DMS 273 (cell line): Measurements from ENCODE around the gene KATNIP.

ENCODE experiments used
- DNase-seq: peaks from one replicate; lab custom pipeline; 2025; ENCODE audit not compliant: unreplicated experiment; lab: John Stamatoyannopoulos, UW

Gene KATNIP

GRCh38 chr16:27549746-27550581 lies at the start of gene KATNIP, which contains the start of gene GTF3C1:
KATNIP (plus strand) TSS chr16:27550144; CDS start chr16:27550171, 27 bp downstream.
GTF3C1 (minus strand) TSS chr16:27549913; CDS start chr16:27549890, 23 bp downstream.
- DNase-seq: peak; percentile 99

- no peak for DNase-seq
Measured at GRCh38 chr16:27500801-27501200, 49.1 kb upstream of the KATNIP start.

GRCh38 chr16:27503662-27504061 lies 46.3 kb upstream of the KATNIP start:
- DNase-seq: no peak

- no peak for DNase-seq
Measured at GRCh38 chr16:27505297-27506236, 44.4 kb upstream of the KATNIP start.

- no peak for DNase-seq
Measured at GRCh38 chr16:27506771-27507170, 43.2 kb upstream of the KATNIP start.

- DNase-seq: no peak
Measured at GRCh38 chr16:27508476-27508875, 41.5 kb upstream of the KATNIP start.

- DNase-seq: no peak
Measured at GRCh38 chr16:27511657-27512448, 38.1 kb upstream of the KATNIP start.

- no peak for DNase-seq
Measured at GRCh38 chr16:27514806-27515205, 35.1 kb upstream of the KATNIP start.

GRCh38 chr16:27515874-27516353 lies 34.0 kb upstream of the KATNIP start:
- peak; percentile 60 for DNase-seq

- DNase-seq: no peak
Measured at GRCh38 chr16:27516365-27516764, 33.6 kb upstream of the KATNIP start.

GRCh38 chr16:27517664-27518063 lies 32.3 kb upstream of the KATNIP start:
- DNase-seq: no peak

- no peak for DNase-seq
Measured at GRCh38 chr16:27518226-27518625, 31.7 kb upstream of the KATNIP start.

GRCh38 chr16:27520982-27521673 lies 28.8 kb upstream of the KATNIP start:
- no peak for DNase-seq

GRCh38 chr16:27522173-27522707 lies 27.7 kb upstream of the KATNIP start:
- no peak for DNase-seq

- DNase-seq: peak; percentile 77
Measured at GRCh38 chr16:27526180-27526579, 23.8 kb upstream of the KATNIP start.

- no peak for DNase-seq
Measured at GRCh38 chr16:27528294-27528693, 21.6 kb upstream of the KATNIP start.

GRCh38 chr16:27529962-27530361 lies 20.0 kb upstream of the KATNIP start:
- peak; percentile 90 for DNase-seq

GRCh38 chr16:27531186-27531585 lies 18.8 kb upstream of the KATNIP start:
- DNase-seq: peak; percentile 67

GRCh38 chr16:27531826-27532800 lies 17.8 kb upstream of the KATNIP start:
- DNase-seq: no peak
